GM12892 (cell line): ENCODE data around the gene WDFY4.

Source experiments
- POLR2A ChIP-seq: IDR thresholded peaks from 2 replicates; pipeline ENCODE4 v1.6.1; 2011; ENCODE audit warnings: low read depth, low read length, control low read depth
- POLR2AphosphoS5 ChIP-seq: IDR thresholded peaks from 2 replicates; pipeline ENCODE4 v1.6.1; 2011; ENCODE audit warnings: low read depth, low read length, control low read depth

DNA sequence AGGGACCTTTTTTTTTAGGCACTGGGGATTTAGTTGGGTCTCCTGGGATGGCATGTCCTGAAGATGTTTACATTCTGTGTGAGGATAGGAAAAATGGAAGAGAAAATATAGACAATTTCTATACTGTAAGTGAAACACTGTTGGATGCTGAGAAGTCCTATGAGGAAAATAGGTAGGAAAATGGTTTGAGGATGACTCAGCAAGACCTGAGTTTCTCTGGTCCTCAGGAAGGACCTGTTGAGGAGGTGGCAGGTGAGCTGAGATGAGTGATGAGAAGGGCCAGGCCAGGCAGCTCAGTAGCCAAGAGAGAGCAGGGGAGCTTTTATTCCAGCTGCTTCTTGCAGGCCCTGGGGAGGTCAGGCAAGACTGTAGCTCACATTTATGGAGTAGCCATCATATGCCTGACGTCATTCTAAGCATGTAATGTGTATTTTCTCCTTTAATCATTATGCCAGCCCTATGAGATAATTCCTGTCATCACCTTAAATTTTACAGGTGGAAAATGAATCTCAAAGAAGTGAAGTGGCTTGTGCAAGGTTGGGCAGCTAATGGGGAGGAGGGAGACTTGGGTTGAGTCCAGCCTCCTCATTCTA, 274.0 kb downstream of the WDFY4 start:
- TF ChIP-seq POLR2AphosphoS5 (no peak), POLR2A (no peak)
